ENCODE results near the gene SAMD5.

DNA sequence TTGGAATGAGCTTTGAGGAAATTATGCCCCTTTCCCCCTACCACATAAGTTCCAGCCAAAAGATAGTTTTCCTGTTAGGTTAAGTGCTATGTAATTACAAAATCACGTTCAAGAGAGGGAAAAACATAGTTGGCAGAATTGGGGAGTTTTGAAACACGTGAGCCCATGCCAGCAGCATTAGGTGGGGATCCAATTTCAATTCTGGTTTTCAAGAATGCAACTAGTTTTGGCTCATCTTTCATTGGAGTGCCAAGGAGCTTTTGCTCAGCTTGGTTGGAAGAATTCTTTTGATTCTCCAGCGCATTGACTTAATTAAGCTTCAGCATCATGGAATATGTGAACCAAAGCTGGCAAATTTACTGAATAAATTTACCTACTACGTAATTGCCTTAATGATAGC is 95.9 kb downstream of the SAMD5 start:
- TF ChIP-seq POLR2AphosphoS5 (IDR thresholded peaks at IDR 0.05) (no peak), POLR2A (IDR thresholded peaks at IDR 0.05) (no peak)
- TF ChIP-seq, protein P1, sequence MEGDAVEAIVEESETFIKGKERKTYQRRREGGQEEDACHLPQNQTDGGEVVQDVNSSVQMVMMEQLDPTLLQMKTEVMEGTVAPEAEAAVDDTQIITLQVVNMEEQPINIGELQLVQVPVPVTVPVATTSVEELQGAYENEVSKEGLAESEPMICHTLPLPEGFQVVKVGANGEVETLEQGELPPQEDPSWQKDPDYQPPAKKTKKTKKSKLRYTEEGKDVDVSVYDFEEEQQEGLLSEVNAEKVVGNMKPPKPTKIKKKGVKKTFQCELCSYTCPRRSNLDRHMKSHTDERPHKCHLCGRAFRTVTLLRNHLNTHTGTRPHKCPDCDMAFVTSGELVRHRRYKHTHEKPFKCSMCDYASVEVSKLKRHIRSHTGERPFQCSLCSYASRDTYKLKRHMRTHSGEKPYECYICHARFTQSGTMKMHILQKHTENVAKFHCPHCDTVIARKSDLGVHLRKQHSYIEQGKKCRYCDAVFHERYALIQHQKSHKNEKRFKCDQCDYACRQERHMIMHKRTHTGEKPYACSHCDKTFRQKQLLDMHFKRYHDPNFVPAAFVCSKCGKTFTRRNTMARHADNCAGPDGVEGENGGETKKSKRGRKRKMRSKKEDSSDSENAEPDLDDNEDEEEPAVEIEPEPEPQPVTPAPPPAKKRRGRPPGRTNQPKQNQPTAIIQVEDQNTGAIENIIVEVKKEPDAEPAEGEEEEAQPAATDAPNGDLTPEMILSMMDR (IDR thresholded peaks at IDR 0.05) = no peak

Data from sigmoid colon (tissue), 4 donors.